Calu3 (cell line): ENCODE data around the gene RGL3. TPM values are rescaled to one million over a fixed set of nuclear protein-coding genes. Genes with fewer than 3 reads are reported as not detected.

Experiments
- BruUV-seq: library from RNA; stranded (reverse); fragments of 400-500 nt; replicated peaks from 2 replicates; lab custom pipeline; 2021; lab: Mats Ljungman, UMichigan
- CTCF ChIA-PET: fragments of 300-600 bp; sonication (Branson Sonifier 250); formaldehyde crosslinking; loops from one replicate; lab custom pipeline; 2022; ENCODE audit warnings: antibody characterized with exemption; lab: Charles Lee
- DNase-seq: peaks from one replicate; pipeline ENCODE4 v3.0.0; 2022
- H3K27ac Mint-ChIP-seq: one replicate; pipeline ENCODE4 v1.8.0; 2022; ENCODE audit warnings: mixed read lengths; ENCODE audit not compliant: unreplicated experiment
- H3K27me3 Mint-ChIP-seq: one replicate; pipeline ENCODE4 v1.8.0; 2022; ENCODE audit warnings: mixed read lengths; ENCODE audit not compliant: unreplicated experiment
- H3K36me3 Mint-ChIP-seq: one replicate; pipeline ENCODE4 v1.8.0; 2022; ENCODE audit warnings: mild to moderate bottlenecking, moderate library complexity, mixed read lengths; ENCODE audit not compliant: insufficient read depth, unreplicated experiment
- H3K4me1 Mint-ChIP-seq: one replicate; pipeline ENCODE4 v1.8.0; 2022; ENCODE audit warnings: mild to moderate bottlenecking, low read depth, mixed read lengths; ENCODE audit not compliant: unreplicated experiment
- H3K4me3 Mint-ChIP-seq: one replicate; pipeline ENCODE4 v1.8.0; 2022; ENCODE audit warnings: mild to moderate bottlenecking, low read depth, moderate library complexity, mixed read lengths; ENCODE audit not compliant: unreplicated experiment
- H3K9me3 Mint-ChIP-seq: one replicate; pipeline ENCODE4 v1.8.0; 2022; ENCODE audit warnings: low read depth, mixed read lengths; ENCODE audit not compliant: unreplicated experiment
- intact Hi-C: fragments of 100-400 bp; cut with micrococcal nuclease; formaldehyde crosslinking; loops from one replicate; pipeline ENCODE4 v1.10.0; 2022; ENCODE audit not compliant: unreplicated experiment
- total RNA-seq: library from RNA; stranded (reverse); gene quantifications from 2 replicates; pipeline ENCODE4 v1.2.3, GENCODE V29; 2022
- TF ChIP-seq, protein P1 (sequence below): fragments of 200-600 bp; IDR thresholded peaks from one replicate; pipeline ENCODE4 v1.8.0; 2022; ENCODE audit warnings: antibody characterized with exemption; ENCODE audit not compliant: unreplicated experiment

Gene RGL3
- total RNA-seq, 1 experiment from 2014 or later: 84.1 TPM

DNA sequence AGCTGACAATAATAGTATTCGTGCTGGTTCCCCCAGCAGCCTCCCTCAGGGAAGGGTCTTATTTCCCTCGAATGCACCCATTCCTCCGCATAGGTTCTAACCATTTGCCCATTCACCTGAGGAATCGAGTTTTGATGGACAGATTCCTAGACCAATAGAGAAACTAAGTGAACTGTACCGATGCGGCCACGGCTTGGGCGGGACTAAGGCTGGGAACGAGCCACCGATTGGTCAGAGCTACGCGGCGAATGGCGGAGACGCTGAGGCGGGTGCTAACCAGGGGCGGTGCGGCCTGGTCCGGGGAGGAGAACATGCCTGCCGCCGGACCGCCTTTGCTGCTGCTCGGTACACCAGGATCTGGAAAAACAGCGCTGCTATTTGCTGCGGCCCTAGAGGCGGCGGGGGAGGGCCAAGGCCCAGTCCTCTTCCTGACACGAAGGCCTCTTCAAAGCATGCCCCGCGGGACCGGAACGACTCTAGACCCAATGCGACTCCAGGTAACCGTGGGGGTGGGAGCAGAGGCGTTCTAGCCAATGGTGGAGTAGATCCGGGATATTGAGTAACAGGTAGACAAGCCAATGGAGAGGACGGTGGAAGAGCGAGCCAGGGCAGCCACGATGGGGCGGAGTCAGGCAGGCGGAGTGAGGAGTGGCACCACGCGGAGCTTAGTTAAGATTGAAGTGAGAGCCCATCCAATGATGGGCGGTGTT is 44.5 kb downstream of the RGL3 start, which contains the start of gene SWSAP1:
TSS of gene SWSAP1 (plus strand) at position 234 of the 710 bp plus-strand sequence. CDS start at position 249, 15 bp downstream.
- no peak within 1 kb of the TSS for H3K27ac Mint-ChIP-seq
- DNase-seq: peak; percentile 93

DNA sequence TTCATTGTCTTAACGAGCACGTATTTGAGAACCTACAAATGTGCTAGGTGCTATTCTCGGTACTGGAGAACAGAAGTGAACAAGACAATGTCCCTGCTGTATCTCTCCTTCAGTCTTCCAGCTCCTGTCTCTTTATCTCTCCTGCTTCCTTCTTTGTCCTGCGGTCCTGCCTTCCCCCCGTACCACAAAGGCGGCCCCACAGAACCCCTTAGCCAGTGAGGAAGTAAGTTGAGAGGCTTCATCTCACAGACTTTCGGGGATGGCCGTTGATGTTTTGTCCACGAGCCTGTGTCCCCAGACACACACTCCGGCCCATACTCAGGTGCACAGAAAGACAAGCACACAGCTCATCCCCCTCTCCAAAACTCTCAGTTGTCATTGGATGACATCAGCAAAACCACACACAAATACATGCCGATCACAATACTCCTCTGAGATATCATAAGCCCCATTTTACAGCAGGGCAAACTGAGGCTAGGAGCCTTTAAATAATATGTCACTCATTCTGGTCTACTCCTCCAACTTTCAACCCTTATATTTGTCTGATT is 45.2 kb downstream of the RGL3 start:
- TF ChIP-seq, protein P1, sequence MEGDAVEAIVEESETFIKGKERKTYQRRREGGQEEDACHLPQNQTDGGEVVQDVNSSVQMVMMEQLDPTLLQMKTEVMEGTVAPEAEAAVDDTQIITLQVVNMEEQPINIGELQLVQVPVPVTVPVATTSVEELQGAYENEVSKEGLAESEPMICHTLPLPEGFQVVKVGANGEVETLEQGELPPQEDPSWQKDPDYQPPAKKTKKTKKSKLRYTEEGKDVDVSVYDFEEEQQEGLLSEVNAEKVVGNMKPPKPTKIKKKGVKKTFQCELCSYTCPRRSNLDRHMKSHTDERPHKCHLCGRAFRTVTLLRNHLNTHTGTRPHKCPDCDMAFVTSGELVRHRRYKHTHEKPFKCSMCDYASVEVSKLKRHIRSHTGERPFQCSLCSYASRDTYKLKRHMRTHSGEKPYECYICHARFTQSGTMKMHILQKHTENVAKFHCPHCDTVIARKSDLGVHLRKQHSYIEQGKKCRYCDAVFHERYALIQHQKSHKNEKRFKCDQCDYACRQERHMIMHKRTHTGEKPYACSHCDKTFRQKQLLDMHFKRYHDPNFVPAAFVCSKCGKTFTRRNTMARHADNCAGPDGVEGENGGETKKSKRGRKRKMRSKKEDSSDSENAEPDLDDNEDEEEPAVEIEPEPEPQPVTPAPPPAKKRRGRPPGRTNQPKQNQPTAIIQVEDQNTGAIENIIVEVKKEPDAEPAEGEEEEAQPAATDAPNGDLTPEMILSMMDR: no peak
- Mint-ChIP-seq H3K4me3 (no peak overlapping the region), H3K9me3 (no peaks in the 10 kb centered on the region), H3K27me3 (no peaks in the 10 kb centered on the region), H3K27ac (no peak overlapping the region), H3K36me3 (peaks cover 10% of the 10 kb centered on the region), H3K4me1 (peaks cover 9% of the 10 kb centered on the region)
- BruUV-seq: no TSS peak
- intact Hi-C loops: loop anchor here (10.0 kb wide), 1 partner anchor 49 kb away; no protein-coding TSS in a partner anchor
- no peak for DNase-seq
- CTCF ChIA-PET: interaction anchor here (1.4 to 1.7 kb wide), 3 partner anchors 9 to 80 kb away, joined by 6 to 18 read pairs (median 6); no protein-coding TSS in a partner anchor

More for the DNA sequence above, 44.5 kb downstream of the RGL3 start, which contains the start of gene SWSAP1:
- BruUV-seq: TSS peak; percentile 80
- Mint-ChIP-seq H3K27me3 (no peaks in the 10 kb centered on the region), H3K9me3 (no peaks in the 10 kb centered on the region), H3K4me3 (no peak within 1 kb of the TSS), H3K36me3 (peaks cover 10% of the 10 kb centered on the region), H3K4me1 (peaks cover 9% of the 10 kb centered on the region)
- intact Hi-C loops: loop anchor here (10.0 kb wide), 1 partner anchor 50 kb away; no protein-coding TSS in a partner anchor
- CTCF ChIA-PET: interaction anchor here (0.6 to 1.7 kb wide), 10 partner anchors 8 to 435 kb away, joined by 3 to 18 read pairs (median 4); partner anchors contain the start of genes CCDC159, ODAD3, PRKCSH and TSPAN16
- TF ChIP-seq, protein P1: no peak

DNA sequence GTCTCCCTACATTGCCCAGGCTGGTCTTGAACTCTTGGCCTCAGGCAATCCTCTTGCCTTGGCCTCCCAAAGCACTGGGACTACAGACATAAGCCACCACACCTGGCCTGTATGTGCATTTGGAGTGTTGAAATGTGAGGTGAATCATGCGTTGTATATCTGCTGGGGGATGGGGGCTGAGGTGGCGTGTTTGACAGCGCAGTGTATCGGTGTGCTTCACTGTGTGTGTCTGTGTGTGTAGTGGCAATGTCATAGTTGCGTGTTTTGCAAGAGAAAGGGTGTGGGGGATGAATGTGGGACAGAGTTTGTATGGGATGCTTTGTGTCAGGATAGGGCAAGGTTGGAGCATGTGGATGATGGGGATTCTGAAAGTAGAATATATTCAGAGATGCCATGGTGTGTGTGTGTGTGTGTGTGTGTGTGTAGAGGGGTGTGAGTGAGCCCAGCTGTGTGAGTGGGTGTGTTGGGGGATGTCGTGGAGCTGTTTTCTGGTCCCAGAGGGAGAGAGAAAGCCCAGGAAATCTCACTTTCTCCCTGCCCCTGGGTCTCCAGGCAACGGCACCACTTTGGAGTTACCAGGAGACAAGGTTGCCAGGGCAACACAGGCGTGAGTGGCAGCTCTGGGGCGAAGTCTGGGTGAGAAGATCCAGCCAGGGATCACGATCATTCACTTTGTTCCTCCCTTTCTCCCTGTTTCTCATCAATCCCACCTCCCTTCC is 45.8 kb downstream of the RGL3 start:
- TF ChIP-seq, protein P1: no peak

DNA sequence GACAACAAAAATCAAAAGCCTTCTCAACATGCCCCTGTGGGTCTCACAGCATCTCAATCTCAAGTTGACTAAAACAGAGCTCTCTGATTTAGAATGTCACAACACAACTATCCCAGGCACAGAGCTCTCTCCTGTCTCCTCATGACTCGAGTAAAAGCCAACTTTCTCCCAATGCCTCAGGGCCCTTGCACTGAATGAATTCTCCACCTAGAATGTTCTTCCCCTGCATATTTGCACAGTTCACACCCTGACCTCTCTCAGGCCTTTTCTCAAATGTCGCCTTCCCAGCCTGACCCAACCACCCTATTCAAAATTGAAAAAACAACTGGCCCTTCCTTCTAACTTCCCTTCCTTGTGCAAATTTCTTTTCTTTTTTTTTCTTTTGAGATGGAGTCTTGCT is 48.4 kb downstream of the RGL3 start:
- BruUV-seq: no TSS peak
- Mint-ChIP-seq H3K4me1 (no peaks in the 10 kb centered on the region), H3K36me3 (no peaks in the 10 kb centered on the region), H3K4me3 (no peak overlapping the region), H3K9me3 (no peaks in the 10 kb centered on the region), H3K27me3 (no peaks in the 10 kb centered on the region), H3K27ac (no peak overlapping the region)
- CTCF ChIA-PET: no interaction called here
- intact Hi-C loops: loop anchor here (10.0 kb wide), 1 partner anchor 46 kb away; no protein-coding TSS in a partner anchor
- no peak for DNase-seq
- TF ChIP-seq, protein P1: no peak

More for the DNA sequence above, 45.8 kb downstream of the RGL3 start:
- intact Hi-C loops: loop anchor here (10.0 kb wide), 1 partner anchor 49 kb away; no protein-coding TSS in a partner anchor
- Mint-ChIP-seq H3K27ac (no peak overlapping the region), H3K4me3 (no peak overlapping the region), H3K4me1 (peaks cover 9% of the 10 kb centered on the region), H3K27me3 (no peaks in the 10 kb centered on the region), H3K9me3 (no peaks in the 10 kb centered on the region), H3K36me3 (peaks cover 5% of the 10 kb centered on the region)
- DNase-seq: no peak
- no TSS peak for BruUV-seq
- CTCF ChIA-PET: no interaction called here
